Sigmoid colon (tissue), 7 donors: Measurements from ENCODE around the gene FRG2B. TPM values are rescaled to one million over a fixed set of nuclear protein-coding genes. Genes with fewer than 3 reads are reported as not detected.
"Not testable (repeated sequence)": the region's sequence is repeated elsewhere in the genome, so short reads cannot be mapped to it uniquely, and the experiment has no call there.

Experiments used
- DNase-seq: peaks from one replicate; pipeline ENCODE4 v3.0.0-alpha.2; 2019
- H3K27ac ChIP-seq, 4 donors: fragments of 200-600 bp; sonication (generic); one replicate each; pipeline ENCODE4 v1.5.1; 2016 to 2019; ENCODE audit warnings: mild to moderate bottlenecking in 1 of 4
- H3K27me3 ChIP-seq, 3 donors: fragments of 200-600 bp; sonication (generic); one replicate each; pipeline ENCODE4 v1.5.1; 2019; ENCODE audit warnings: mild to moderate bottlenecking in 1 of 3
- H3K36me3 ChIP-seq, 4 donors: fragments of 200-600 bp; sonication (generic); one replicate each; pipeline ENCODE4 v1.5.1; 2016 to 2019
- H3K4me1 ChIP-seq, 4 donors: fragments of 200-600 bp; sonication (generic); one replicate each; pipeline ENCODE4 v1.5.1; 2017 to 2019
- H3K4me3 ChIP-seq, 4 donors: fragments of 200-600 bp; sonication (generic); one replicate each; pipeline ENCODE4 v1.5.1; 2017 to 2019; ENCODE audit warnings: mild to moderate bottlenecking in 2 of 4, moderate library complexity in 1 of 4
- H3K9me3 ChIP-seq, 4 donors: fragments of 200-600 bp in 3 of 4; sonication (generic) in 3 of 4; one replicate each; pipeline versions ENCODE4 v1.5.1 to v1.6.1; 2013 to 2019
- WGBS, 2 donors: extraction: QIAGEN DNeasy Blood & Tissue Kit; methylation state at CpG; one replicate each; pipeline ENCODE4 v1.1.7; 2013; 5-methylcytosine and 5-hydroxymethylcytosine counted together
- intact Hi-C: fragments of 100-400 bp; cut with DNase I; formaldehyde crosslinking; loops from one replicate; pipeline ENCODE4 v1.15.1; 2023
- polyA plus RNA-seq, 3 donors: library from polyadenylated mRNA; stranded (reverse); fragments of 200-250 nt; gene quantifications; one replicate each; pipeline ENCODE4 v1.2.3, GENCODE V29; 2013
- total RNA-seq, 4 donors: library from RNA; depleted of rRNA; stranded (reverse); fragments of >200 nt; gene quantifications; one replicate each; pipeline ENCODE4 v1.1.0, GENCODE V29; 2016
- donor health status: healthy with polysubstance abuse.
- donor health status: Bipolar disorder and iron deficiency.
- donor health status: healthy.

FRG2B gene
- total RNA-seq (not detected), polyA plus RNA-seq (not detected)

DNA sequence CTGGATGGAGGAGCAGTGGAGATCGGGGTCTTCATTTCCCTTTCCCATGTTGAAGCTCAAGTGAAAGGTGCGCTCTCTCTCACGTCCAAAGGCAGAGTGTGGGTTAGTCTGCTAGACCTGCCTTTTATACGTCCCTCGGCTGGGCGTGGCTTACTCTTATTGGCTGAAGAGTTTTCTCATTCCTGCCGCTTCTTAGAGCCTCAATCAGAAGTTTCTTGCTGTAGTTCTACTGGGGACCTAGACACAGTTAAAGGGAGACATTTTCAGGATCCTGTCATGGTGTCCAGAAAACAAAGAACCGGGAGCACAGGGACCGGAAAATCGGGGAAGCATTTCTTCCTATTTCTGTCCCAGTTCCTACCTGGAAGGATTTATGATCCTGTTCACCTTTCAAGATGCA, at the start of gene FRG2B:
FRG2B (minus strand) TSS at position 101 of the 400 bp plus-strand sequence; CDS start at position 48, 53 bp downstream.
- DNase-seq, intact Hi-C loops, H3K36me3 ChIP-seq, H3K27ac ChIP-seq, H3K4me3 ChIP-seq, H3K4me1 ChIP-seq, H3K9me3 ChIP-seq: not testable (repeated sequence)
- 47 to 62% methylated on average over 3 of the region's 10 CpGs for WGBS, 2 donors
- peaks cover 0 to 16% (median 4%) of the 10 kb centered on the region in 3 donors for H3K27me3 ChIP-seq

- H3K4me3 ChIP-seq, H3K27ac ChIP-seq, H3K9me3 ChIP-seq, H3K4me1 ChIP-seq, intact Hi-C loops, DNase-seq, H3K36me3 ChIP-seq, H3K27me3 ChIP-seq: not testable (repeated sequence)
- WGBS, 2 donors: no CpG with 5 or more reads among the region's 40 CpGs
Measured at GRCh38 chr10:133667446-133667845, 40.9 kb upstream of the FRG2B start.

DNA sequence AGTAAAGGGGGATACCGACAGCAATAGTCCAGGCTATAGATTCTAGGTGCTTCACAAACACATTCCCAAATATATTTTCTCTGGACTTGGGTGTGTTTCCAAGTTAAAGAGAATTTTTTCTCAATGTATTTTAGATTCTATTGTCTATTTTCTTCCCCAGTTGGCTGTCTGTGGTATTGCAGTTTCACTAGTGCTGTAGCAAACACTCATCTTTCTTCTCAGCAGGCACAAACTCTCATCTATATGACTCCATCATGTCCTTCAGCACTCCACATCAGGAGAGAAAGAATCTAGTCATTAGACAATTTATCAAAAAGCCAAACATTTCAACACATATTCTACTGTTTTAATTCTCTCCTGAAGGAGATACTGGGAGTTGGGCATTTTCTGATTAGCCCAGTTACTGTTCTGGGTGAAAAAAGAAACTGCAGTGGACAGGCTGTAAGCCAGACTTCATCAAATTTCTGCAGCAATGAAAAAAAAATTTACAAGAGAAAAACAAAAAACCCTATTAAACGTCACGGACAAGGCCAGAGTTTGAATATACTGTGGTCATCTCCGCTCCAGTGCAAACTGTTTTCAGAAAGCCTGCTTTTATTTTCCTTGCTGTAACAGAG, 37.1 kb upstream of the FRG2B start:
- H3K9me3 ChIP-seq, H3K27me3 ChIP-seq, H3K27ac ChIP-seq, intact Hi-C loops, H3K4me3 ChIP-seq, H3K4me1 ChIP-seq, DNase-seq, H3K36me3 ChIP-seq: not testable (repeated sequence)
- WGBS, 2 donors: 44 to 47% methylated on average over 4 of the region's 4 CpGs

DNA sequence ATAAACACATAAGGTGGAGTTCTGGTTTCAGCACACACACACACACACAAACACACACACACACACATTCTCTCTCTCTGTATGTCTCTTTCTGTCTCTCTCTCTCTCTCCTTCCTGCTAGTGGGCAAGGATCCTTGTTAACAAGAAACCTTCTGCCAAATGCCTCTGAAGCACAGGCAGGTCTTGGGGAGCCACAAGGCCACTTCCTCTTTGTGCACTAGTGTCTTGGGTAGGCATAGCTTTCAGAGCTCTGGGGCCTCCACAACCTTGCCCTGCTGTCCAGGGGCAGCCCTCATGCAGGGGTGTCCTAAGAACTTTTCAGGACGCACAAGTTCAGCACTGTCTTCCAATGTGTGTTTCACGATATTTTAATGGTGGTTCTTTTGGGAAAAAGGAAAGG, 34.5 kb upstream of the FRG2B start:
- DNase-seq, H3K4me1 ChIP-seq, intact Hi-C loops, H3K9me3 ChIP-seq, H3K36me3 ChIP-seq, H3K27me3 ChIP-seq, H3K4me3 ChIP-seq, H3K27ac ChIP-seq: not testable (repeated sequence)
- 72 to 87% methylated on average over 2 of the region's 2 CpGs for WGBS, 2 donors

DNA sequence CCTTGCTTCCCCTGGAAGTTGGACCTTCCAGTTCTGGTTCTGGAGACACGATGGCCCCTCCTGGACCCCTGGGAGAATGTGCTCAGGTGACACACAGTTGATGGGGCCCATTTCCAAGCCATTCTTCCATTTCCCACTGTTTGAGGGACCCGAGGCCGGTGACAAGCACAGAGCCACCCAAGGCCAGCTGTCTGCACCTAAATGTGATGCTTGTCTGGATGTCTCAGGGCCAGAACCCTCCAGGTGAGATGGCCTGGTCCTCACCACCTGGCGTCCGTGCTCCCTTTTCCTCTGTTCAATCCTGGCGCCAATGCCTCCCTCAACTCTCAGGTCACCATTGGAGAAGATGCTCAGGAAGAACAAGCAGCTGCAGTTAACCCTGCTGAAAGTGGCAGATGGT, 33.9 kb upstream of the FRG2B start:
- DNase-seq, H3K4me3 ChIP-seq, intact Hi-C loops, H3K9me3 ChIP-seq, H3K27me3 ChIP-seq, H3K27ac ChIP-seq, H3K36me3 ChIP-seq, H3K4me1 ChIP-seq: not testable (repeated sequence)
- WGBS, 2 donors: 64 to 65% methylated on average over 6 of the region's 6 CpGs

- H3K9me3 ChIP-seq, H3K4me1 ChIP-seq, H3K27ac ChIP-seq, H3K4me3 ChIP-seq, DNase-seq, intact Hi-C loops, H3K27me3 ChIP-seq, H3K36me3 ChIP-seq: not testable (repeated sequence)
- WGBS, 2 donors: 83 to 90% methylated on average over 3 of the region's 4 CpGs
Measured at GRCh38 chr10:133657276-133657675, 30.7 kb upstream of the FRG2B start.

- H3K9me3 ChIP-seq, H3K4me1 ChIP-seq, H3K36me3 ChIP-seq, H3K4me3 ChIP-seq, DNase-seq, intact Hi-C loops, H3K27ac ChIP-seq: not testable (repeated sequence)
- WGBS, 2 donors: 33 to 53% methylated on average over 5 of the region's 22 CpGs
- H3K27me3 ChIP-seq: peaks cover 0 to 12% (median 0%) of the 10 kb centered on the region in 3 donors
Measured at GRCh38 chr10:133648872-133649455, 22.4 kb upstream of the FRG2B start.

- H3K4me3 ChIP-seq, DNase-seq, H3K4me1 ChIP-seq, intact Hi-C loops, H3K27ac ChIP-seq, H3K9me3 ChIP-seq, H3K36me3 ChIP-seq: not testable (repeated sequence)
- WGBS, 2 donors: 8 to 12% methylated on average over 13 to 14 of the region's 18 CpGs
- H3K27me3 ChIP-seq: peaks cover 0 to 12% (median 0%) of the 10 kb centered on the region in 3 donors
Measured at GRCh38 chr10:133647075-133647748, 20.6 kb upstream of the FRG2B start.

- H3K4me1 ChIP-seq, H3K27ac ChIP-seq, intact Hi-C loops, H3K9me3 ChIP-seq, DNase-seq, H3K36me3 ChIP-seq, H3K4me3 ChIP-seq: not testable (repeated sequence)
- peaks cover 0 to 56% (median 3%) of the 10 kb centered on the region in 3 donors for H3K27me3 ChIP-seq
- WGBS, 2 donors: 21 to 25% methylated on average over 19 of the region's 30 CpGs
Measured at GRCh38 chr10:133637846-133638235, 11.2 kb upstream of the FRG2B start.

GRCh38 chr10:133637202-133637845, 10.7 kb upstream of the FRG2B start:
- H3K4me1 ChIP-seq, H3K27ac ChIP-seq, DNase-seq, H3K36me3 ChIP-seq, H3K9me3 ChIP-seq, H3K4me3 ChIP-seq, intact Hi-C loops: not testable (repeated sequence)
- H3K27me3 ChIP-seq: peaks cover 0 to 56% (median 3%) of the 10 kb centered on the region in 3 donors
- WGBS, 2 donors: 6 to 13% methylated on average over 6 of the region's 35 CpGs

- DNase-seq, H3K4me1 ChIP-seq, intact Hi-C loops, H3K27ac ChIP-seq, H3K9me3 ChIP-seq, H3K4me3 ChIP-seq, H3K36me3 ChIP-seq: not testable (repeated sequence)
- WGBS, 2 donors: 61 to 83% methylated on average over 2 to 3 of the region's 5 CpGs
- peaks cover 0 to 22% (median 0%) of the 10 kb centered on the region in 3 donors for H3K27me3 ChIP-seq
Measured at GRCh38 chr10:133630723-133631249, 4.2 kb upstream of the FRG2B start.

DNA sequence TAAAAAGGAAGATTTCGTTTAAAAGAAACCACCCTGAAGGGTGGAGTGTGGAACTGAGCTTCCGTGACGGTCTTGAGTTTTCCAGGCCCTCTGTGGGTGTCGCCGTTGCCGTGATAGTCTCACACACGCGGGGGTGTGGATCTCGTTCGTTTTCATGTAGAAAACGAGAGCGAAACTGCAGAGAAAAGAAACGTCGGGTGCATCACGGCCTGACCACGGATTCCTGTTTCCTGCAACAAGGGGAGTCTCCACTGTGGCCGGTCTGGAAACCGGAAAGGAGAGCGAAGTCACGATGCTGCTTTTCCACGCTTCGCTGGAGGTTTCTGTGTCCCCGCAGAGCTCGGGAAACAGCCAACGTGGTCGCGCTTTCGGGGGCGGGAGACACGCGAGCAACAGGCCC, 4.1 kb downstream of the FRG2B start:
- 49 to 54% methylated on average over 26 of the region's 31 CpGs for WGBS, 2 donors
- DNase-seq, H3K4me1 ChIP-seq, H3K36me3 ChIP-seq, H3K9me3 ChIP-seq, H3K4me3 ChIP-seq, H3K27ac ChIP-seq, intact Hi-C loops: not testable (repeated sequence)
- H3K27me3 ChIP-seq: peaks cover 0 to 40% (median 5%) of the 10 kb centered on the region in 3 donors
